Inflammatory macrophage treated with lipopolysaccharide for 1 hour (primary cell): ENCODE measurements around the gene RXRA.

ENCODE experiments used
- DNase-seq, 2 donors: peaks; one replicate each; pipeline ENCODE4 v3.0.0-alpha.2; 2020 to 2022

Gene RXRA

GRCh38 chr9:134477342-134477925, 151.2 kb downstream of the RXRA start:
- DNase-seq = no peak

DNA sequence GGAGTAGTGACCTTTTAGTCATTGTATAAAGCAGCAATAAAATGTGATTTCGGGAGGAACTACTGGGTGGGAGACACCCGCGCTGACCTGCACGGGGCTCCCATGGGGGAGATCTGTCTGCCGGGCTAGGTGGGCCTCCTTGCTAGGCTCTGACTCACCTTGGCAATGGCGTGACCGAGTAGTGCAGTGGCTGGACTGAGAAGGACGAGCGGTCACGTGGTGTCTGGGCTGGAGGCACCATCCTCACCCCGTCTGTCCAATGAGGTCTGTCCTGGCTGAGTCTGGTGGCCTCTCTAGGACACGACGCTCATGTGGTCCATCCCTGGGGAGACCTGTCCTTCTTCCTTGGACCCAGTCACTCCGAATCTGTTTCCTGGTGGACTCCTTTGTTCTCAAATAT, 151.7 kb downstream of the RXRA start:
- DNase-seq = no peak

DNA sequence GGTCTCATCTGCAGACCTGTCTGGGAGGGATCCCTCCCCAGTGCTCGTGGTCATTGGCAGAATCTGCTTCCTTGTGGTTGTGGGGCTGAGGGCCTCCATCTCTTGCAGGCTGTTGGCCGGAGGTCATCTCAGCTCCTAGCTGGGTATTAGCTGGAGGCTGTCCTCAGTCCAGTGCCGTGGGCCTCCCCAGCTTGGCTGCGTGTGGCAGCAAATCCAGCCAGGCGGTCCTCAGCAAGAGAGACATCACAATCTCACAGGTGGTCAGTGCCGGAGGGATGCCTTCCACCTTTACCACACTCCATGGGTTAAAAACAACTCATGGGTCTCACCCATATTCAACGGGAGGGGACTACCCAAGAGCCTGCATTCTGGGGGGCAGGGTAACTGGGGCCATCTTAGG, 155.5 kb downstream of the RXRA start:
- DNase-seq = no peak

DNA sequence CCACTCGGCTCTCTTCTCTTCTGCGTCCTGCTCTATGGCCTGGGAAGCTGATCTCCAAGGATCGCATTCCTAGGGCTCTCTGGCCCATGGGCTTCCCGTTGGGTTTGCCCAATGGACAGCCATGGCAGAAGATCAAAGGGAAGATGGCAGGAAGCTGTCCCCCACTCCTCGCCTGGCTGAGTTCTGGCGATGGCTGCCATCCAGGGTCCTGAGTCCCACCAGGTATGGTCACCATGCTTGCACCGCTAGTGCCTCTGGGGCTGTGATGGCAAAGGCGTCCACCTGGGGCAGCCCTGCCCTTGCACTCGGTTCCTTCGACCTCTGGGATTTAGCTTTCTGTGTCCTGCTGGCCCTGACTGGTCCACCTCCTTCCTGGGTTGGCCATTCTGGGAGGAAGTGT, 156.0 kb downstream of the RXRA start:
- no peak for DNase-seq

- DNase-seq = no peak
Observed at GRCh38 chr9:134483361-134484184, 157.3 kb downstream of the RXRA start.

DNA sequence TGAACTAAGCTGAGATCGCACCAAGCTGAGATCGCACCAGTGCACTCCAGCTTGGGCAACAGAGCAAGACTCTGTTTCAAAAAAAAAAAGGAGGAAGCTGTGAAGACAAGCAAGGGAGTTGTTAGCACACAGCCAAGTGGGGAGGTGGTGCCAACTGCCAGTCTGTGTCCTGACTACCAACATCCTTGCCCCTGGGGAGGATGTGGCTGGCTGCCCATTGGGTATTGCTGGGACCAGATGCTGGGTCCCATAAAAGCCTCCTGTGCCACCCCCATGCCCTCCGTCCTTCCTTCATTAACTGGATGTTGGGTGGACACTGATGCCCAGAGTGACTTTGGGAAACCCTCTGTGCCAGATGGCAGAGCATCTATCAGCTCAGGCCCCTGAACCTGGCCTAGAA, 158.2 kb downstream of the RXRA start:
- no peak for DNase-seq

DNA sequence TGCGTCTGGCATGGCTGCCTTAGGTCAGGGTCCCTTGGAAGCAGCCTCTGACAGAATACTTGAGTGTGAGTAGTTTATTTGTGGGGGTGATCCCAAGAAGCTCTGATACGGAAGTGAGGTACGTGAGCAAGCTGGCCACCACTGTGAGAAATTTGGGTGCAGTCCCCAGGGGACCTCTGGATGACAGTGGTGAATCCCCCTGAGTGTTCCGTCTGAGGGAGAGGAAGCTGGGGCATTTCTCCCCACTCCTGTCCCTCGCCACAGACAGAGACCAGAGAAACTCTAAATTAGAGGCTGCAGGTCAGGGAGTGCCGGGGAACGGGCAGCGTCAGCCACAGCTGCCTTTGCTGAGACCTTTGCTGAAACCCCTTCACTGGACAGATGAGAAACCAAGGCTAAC, 159.4 kb downstream of the RXRA start:
- DNase-seq = no peak

DNA sequence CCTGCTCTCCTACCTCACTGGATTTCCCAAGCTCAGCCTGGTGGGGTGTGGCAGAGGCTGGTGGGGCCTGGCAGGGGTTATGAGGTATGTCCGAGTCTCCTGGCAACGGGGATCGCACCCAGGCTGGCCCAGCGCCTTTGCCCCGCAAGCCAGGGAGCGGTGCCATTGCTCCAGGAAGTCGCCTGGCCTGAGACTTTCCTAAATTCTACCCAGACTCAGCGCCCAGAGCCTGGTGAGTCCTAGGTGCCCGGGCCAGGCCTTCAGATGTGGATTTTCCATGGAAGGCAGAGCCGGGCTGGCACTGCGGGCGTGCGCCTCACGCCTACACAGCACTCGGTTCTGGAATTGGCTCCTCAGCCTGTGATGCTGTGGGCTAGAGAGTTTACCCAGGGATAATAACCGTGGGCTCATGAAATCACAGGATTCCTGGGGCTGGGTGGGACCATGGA, 159.9 kb downstream of the RXRA start:
- DNase-seq = no peak

DNA sequence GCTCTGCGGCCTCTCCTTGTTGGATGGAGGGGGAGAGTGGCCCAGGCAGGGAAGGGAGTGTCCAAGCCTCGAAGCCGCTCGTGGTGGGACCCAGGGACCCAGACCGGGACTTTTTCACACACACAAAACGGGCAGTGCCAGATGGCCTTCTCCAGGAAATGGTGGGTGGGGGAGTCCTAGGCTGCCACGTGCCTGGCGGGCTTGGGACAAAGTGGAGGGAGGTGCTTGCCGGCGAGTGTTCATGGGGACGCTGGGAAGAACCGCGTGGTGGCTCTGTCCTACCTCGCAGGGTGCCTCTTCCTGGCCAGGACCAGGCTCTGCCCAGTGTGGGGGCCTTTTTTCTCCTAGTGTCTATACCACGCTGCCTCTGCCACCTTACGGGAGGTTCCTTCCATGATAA, 160.3 kb downstream of the RXRA start:
- peak in 1 of 2 donors; percentile 11 for DNase-seq
